Measurements from ENCODE around the gene CRAT.

Gene CRAT

DNA sequence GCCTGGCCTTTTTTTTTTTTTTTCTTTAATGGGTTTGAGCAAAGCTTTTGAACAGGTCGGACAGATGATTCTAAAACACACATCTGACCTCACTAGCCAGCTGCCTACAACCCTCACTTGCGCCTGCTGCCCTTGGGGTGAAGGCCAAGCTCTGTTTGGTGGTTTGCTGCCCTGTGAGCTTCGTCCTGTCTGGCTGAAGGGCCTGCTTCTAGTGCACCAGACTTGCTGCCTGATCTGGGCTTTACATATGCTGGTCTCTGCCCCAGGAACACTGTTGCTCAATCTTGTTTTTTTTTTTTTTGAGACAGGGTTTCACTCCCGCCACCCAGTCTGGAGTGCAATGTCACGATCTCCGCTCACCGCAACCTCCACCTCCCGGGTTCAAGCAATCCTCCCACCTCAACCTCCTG lies 46.1 kb downstream of the CRAT start:
- TF ChIP-seq, protein P1, sequence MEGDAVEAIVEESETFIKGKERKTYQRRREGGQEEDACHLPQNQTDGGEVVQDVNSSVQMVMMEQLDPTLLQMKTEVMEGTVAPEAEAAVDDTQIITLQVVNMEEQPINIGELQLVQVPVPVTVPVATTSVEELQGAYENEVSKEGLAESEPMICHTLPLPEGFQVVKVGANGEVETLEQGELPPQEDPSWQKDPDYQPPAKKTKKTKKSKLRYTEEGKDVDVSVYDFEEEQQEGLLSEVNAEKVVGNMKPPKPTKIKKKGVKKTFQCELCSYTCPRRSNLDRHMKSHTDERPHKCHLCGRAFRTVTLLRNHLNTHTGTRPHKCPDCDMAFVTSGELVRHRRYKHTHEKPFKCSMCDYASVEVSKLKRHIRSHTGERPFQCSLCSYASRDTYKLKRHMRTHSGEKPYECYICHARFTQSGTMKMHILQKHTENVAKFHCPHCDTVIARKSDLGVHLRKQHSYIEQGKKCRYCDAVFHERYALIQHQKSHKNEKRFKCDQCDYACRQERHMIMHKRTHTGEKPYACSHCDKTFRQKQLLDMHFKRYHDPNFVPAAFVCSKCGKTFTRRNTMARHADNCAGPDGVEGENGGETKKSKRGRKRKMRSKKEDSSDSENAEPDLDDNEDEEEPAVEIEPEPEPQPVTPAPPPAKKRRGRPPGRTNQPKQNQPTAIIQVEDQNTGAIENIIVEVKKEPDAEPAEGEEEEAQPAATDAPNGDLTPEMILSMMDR (IDR thresholded peaks at IDR 0.05) = no peak
- Histone ChIP-seq H3K27me3 (ENCODE audit: control insufficient read depth, insufficient read depth, low read length) (no peaks in the 10 kb centered on the region), H3K9me3 (ENCODE audit: control insufficient read depth, low read length) (no peaks in the 10 kb centered on the region), H3K79me2 (no peaks in the 10 kb centered on the region), H3K4me3 (ENCODE audit: low read depth, low read length) (no peak overlapping the region), H3K36me3 (ENCODE audit: control insufficient read depth, insufficient read depth, low read length) (no peaks in the 10 kb centered on the region), H3K9ac (no peak overlapping the region), H2AFZ (no peak overlapping the region), H3K4me1 (no peaks in the 10 kb centered on the region), H3K4me2 (ENCODE audit: low read length) (no peak overlapping the region), H3K27ac (no peak overlapping the region)

DNA sequence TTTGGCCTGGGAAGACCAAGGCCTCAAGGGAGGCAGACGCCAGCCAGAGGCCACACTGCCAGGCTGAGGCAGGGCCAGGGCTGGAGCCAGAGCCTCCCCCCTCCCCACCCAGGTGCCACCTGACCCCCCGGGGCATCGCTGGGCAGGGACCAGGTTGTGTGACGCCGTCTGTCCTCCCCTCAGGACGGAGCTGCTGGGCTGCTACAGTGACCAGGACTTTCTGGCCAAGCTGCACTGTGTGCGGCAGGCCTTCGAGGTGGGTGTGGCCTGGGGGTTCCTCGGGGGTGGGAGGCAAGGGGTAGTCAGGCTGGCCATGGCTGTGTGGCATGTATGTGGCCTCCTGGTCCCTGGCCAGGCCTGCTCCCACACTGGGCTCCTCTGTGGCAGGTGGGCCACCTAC lies 47.5 kb downstream of the CRAT start:
- no peak overlapping the region for H2AFZ ChIP-seq
- no peaks in the 10 kb centered on the region for H3K36me3 ChIP-seq (ENCODE audit: control insufficient read depth, insufficient read depth, low read length)
- TF ChIP-seq, protein P1 (IDR thresholded peaks at IDR 0.05) = no peak
- no peak overlapping the region for H3K4me3 ChIP-seq (ENCODE audit: low read depth, low read length)
- no peaks in the 10 kb centered on the region for H3K4me1 ChIP-seq
- no peak overlapping the region for H3K27ac ChIP-seq
- no peaks in the 10 kb centered on the region for H3K9me3 ChIP-seq (ENCODE audit: control insufficient read depth, low read length)
- H3K79me2 ChIP-seq = no peaks in the 10 kb centered on the region
- no peak overlapping the region for H3K4me2 ChIP-seq (ENCODE audit: low read length)
- no peaks in the 10 kb centered on the region for H3K27me3 ChIP-seq (ENCODE audit: control insufficient read depth, insufficient read depth, low read length)
- H3K9ac ChIP-seq = no peak overlapping the region

DNA sequence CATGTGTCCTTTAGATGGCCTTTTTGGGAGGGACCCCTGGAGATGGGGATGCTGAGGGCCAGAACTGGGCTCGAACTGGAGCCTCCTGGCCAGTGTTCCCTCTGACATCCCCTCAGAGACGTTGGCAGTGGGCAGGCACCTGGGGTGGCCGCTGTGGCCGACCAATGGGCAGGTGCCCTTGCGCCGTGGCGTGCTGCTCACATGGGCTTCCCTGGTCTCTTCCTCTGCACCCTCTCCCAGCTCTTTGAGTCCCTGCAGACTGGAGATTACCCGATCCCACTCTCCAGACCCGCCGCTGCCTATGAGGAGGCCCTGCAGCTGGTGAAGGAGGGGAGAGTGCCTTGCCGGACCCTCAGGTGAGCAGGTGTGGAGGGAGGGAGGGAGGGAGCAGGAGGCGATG lies 49.6 kb downstream of the CRAT start:
- TF ChIP-seq, protein P1 (IDR thresholded peaks at IDR 0.05) = no peak
- no peak overlapping the region for H3K4me3 ChIP-seq (ENCODE audit: low read depth, low read length)
- no peak overlapping the region for H3K4me2 ChIP-seq (ENCODE audit: low read length)
- H3K27me3 ChIP-seq (ENCODE audit: control insufficient read depth, insufficient read depth, low read length) = no peaks in the 10 kb centered on the region
- no peak overlapping the region for H3K27ac ChIP-seq
- no peaks in the 10 kb centered on the region for H3K9me3 ChIP-seq (ENCODE audit: control insufficient read depth, low read length)
- no peaks in the 10 kb centered on the region for H3K79me2 ChIP-seq
- no peak overlapping the region for H3K9ac ChIP-seq
- H3K4me1 ChIP-seq = no peaks in the 10 kb centered on the region
- no peaks in the 10 kb centered on the region for H3K36me3 ChIP-seq (ENCODE audit: control insufficient read depth, insufficient read depth, low read length)
- H2AFZ ChIP-seq = no peak overlapping the region

DNA sequence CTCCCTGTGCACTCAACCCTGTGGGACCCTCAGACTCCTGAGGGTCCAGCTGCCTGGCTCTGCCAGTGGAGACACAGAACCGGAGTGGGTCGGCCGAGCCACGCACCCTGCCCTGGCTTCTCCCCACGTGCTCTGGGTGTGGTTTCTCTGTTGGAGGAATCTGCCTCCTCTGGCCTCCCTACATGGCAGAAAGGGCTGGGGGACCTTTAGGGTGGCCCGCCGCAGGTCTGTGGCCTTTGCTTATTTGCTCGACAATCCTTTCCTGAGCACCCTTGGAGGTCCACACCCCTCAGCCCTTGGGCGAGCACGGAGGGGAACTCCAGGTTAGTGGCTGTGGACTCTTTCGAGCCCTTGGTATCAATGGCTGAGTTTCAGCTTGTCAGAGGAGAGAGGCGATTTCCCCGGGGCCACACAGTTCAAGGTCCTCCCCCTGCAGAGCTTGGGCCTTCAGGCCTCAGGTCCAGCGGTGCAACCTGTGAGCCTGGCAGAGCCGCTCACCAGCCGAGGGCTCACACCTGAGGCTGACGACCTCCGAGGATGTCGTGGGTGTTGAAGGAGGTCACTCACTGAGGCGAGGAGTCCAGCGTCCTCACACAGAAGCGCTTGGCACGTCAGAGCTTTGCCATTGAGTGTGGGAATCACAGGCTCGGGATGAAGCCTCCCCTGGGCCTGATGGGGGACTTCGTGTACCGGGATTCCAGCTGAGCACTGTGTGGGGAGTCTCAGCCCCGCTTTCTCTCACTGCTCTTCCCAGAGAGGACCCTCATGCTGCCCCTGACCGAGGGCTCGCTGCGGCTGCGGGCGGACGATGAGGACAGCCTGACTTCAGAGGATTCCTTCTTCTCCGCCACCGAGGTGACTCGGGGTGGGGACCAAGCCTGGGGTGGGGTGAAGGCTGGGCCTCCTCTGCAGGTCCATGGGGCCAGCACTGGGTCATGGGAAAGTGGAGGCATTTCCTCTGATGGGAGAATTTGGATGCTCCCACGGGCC lies 50.5 kb downstream of the CRAT start:
- Histone ChIP-seq H3K27ac (no peak overlapping the region), H3K36me3 (ENCODE audit: control insufficient read depth, insufficient read depth, low read length) (no peaks in the 10 kb centered on the region), H3K79me2 (no peaks in the 10 kb centered on the region), H3K4me1 (no peaks in the 10 kb centered on the region), H3K27me3 (ENCODE audit: control insufficient read depth, insufficient read depth, low read length) (no peaks in the 10 kb centered on the region), H3K9ac (no peak overlapping the region), H2AFZ (no peak overlapping the region), H3K9me3 (ENCODE audit: control insufficient read depth, low read length) (no peaks in the 10 kb centered on the region), H3K4me2 (ENCODE audit: low read length) (no peak overlapping the region), H3K4me3 (ENCODE audit: low read depth, low read length) (no peak overlapping the region)
- TF ChIP-seq, protein P1 (IDR thresholded peaks at IDR 0.05) = no peak
